Kidney glomerular epithelial cell (primary cell): Measurements from ENCODE around the gene DPYD.

ENCODE experiments used
- DNase-seq: peaks from one replicate; lab custom pipeline; 2025; lab: John Stamatoyannopoulos, UW

DPYD gene

DNA sequence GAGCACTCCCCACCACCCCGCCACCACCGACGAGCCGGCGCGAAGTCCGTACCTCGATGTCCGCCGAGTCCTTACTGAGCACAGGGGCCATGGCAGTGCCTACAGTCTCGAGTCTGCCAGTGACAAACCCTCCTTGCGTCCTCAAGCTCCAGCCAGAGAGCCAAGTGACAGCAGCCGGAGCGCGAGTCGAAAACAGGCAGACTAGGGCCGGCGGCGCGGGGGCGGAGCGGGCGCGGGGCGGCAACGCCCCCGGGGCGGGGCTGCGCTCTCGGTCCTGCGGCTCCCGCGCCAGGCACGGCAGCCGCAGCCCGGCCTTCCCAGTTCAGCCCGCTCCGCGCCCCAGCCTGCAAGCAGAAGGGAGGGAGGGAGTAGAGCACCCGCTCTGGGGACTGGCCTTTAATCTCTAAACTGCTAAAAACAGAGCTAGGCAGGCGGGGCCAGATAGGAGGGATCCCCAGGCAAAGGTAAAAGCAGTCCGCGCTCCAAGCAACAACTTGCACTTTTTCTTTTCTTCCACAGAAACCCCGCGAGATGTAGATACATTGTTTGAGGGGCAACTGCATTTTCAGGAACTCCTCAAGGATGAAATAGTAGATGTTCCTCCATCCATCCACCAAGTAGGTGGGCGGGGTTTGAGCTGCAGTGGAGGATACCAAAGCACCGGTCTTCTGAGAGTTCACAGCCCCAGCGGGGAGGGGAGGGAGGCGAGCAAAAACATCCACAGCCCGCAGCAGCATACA lies at the start of gene DPYD:
Gene DPYD, minus strand, starts transcription at position 203 of the 740 bp plus-strand sequence. Its CDS starts 112 bp downstream, at position 91.
- DNase-seq, result peak; percentile 91

DNA sequence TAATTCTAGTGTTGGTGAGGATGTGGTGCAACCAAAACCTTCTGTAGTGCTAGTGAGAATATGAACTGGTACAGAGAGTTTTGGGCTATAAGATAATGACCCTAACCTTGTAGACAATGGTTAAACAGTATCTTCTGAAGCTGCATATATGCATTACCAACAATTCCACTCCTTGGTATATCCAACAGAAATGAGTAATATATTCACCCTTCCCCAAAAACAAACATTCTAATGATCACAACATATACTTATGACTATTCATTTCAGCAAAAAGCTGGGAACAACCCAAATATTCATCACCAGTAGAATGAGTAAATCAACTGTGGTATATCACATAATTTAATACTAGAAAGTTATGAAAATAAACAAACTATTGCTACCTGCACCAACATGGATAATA lies 39.6 kb upstream of the DPYD start:
- no peak for DNase-seq

DNA sequence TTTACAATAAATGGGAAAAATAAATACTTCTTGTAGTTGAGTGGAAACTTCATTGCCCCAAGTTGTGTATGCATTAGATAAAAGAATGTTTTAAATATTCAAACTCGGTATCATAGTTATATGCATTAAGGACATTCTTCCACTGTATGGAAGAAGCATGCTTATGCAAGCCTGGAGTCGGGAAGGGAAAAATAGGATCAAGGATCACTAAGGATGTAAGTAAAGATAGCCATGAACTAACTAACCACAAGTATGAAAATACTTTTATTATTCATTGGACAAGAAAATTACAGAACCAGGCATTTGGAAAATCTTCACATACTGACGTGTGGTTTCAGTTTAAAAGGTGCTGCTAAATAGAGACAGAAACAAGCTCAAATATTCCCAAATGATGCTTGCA lies 26.9 kb upstream of the DPYD start:
- DNase-seq, result no peak

DNA sequence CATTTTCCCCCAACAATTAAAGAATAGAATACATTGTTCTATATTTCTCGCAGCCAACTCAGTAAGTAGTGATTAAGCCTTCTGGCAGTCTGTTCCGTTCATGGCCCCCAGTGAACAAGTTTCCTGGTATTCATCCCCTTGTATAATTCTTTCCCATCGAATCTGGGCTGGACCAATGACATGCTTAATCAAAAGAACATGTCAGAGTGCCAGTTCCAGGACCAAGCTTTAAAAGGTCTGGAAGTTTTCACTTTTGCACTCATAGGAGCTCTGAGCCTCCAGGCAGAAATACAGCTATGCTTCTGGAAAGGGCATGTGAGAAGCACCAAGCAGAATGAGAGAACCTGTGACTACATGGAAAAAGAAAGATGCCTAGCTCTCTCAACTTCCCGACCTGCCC lies 22.5 kb upstream of the DPYD start:
- no peak for DNase-seq

DNA sequence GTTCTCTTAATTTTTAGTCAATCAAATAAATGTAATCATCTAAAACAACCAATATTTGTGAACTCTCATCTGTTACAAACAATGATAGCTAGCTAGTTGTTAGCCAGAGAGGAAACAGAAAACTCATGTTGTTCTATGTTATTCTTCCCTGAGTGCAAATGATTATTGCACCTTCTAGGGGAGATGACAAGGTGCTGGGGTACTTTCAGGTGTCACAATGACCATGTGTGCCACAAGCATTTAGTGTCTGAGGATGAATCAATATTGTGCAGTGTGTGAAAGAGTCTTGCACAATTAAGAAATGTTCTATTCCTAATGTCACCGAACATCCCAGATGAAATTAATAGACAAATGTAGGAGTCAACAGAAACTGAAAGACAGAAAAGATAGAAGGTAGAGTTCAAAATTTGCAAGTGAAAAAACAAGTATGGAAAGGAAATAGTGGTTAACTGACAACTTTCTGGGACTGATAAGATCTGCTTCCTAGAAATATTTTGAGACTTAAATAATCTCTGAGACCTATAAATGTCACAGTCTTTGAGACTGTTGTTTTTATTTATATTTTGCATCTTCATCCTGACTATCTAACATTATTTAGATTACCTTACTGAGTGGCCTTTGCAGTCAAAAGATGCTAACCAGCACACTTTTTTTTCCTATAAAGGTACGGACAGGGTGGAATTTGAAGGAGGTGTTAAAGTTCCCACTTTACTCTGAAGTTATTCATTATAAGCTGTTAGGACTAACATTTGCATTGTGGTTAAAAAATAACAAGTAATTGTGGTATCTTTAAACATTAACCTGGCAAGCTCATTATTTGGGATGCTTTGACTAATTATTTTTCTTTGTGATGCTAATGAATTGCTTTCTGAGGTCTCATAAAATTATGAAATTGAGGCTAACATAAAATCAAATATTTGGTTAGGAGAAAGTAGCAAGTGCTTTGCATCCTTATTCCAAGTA lies 21.6 kb upstream of the DPYD start:
- no peak for DNase-seq

DNA sequence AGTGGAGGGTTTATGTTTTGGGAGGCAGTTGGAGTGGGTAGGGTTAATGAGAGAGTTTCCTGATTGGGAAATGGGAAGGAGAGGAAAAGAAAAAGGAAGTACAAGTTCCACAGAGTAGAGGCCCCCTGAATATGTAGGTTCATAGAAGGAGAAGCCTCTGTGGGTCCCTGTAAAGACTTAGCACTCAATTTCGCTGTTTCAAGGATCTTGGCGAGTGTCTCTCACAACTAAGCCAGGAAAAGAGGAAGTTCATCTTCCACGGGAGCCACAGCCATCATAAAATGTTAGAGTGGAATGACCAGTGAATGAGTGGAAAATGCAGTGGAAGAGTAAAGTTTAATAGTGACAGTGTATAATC lies 17.4 kb upstream of the DPYD start:
- DNase-seq, result peak; percentile 65

DNA sequence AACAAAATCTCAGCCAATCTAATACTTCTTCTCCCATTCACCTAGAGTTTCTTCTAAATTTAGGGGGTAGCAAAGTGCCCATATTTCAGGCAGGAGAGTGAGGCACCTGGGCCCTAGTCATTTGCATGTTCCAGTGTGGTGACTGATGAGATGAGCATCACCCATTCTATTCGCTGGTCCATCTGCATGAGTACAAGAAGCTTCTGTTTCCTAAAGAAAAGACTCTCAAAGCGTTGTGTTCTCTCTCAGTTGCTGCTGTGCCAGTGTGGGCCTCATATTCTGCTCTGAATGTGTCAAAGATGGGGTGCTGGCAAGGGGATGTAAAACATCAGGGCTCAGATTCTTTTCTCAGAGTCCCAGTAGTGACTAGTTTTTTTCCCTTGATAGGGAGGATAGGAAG lies 16.1 kb upstream of the DPYD start:
- DNase-seq, result no peak

DNA sequence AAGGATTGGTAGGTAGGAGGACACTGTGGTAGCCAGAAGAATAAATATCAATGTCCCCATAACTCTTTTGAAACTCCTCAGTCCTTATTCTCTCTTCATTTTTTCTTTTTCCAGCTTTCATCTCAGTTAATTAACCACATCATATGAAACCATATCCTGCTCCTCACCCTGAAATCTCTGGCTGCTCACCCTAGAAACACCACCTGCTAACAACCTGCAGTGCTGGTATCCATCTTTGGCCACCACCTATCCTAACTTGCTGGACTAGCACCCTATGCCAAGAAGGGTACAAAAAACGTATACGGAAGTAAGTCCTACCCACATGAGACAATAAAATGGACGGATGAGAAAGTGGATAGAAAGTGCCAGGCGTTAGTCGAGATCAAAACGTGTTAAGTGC lies 13.7 kb upstream of the DPYD start:
- DNase-seq, result no peak

DNA sequence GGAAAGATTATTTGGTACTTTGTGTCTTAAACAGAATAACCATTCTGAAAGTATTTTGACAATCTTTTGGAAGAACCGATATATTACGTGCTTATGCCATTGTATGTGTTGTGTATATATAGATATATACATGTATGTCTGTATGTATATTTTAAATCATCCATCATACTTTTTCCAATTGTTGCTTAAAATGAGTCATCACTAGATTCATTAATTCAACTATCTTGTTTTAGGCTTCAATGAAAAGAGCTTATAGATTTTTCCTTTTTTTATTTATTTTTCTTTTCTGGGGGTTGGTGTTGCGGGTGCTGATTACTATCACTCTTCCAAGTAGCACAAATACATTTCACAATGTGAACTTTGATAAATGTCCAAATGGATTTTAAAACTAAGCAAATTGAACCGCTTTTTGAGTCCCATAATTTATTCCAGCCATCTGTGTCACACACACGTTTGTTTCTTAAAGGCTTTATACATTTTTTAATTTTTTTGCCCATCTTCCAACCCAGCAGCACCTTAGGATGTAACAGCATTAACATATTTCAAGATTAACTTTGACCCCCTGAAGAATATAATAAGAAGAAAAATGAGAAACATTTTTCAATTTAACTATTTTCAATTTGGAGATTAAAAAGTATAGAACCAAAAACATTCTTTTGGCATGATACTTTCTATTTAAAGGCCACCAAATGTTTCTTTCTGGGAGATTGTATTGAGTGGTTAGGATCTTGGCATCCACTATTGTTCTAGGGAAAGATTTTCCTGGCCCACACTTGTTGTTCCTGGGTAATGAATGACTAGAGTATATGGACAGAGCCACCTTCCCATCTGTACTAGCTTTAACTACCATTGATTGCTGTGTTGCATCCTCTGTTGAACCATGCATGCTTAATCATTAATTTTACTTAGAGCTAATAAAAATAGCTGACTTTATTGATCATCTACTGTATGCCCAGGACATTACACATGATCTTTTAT lies 9.3 kb upstream of the DPYD start:
- peak; percentile 19 for DNase-seq

DNA sequence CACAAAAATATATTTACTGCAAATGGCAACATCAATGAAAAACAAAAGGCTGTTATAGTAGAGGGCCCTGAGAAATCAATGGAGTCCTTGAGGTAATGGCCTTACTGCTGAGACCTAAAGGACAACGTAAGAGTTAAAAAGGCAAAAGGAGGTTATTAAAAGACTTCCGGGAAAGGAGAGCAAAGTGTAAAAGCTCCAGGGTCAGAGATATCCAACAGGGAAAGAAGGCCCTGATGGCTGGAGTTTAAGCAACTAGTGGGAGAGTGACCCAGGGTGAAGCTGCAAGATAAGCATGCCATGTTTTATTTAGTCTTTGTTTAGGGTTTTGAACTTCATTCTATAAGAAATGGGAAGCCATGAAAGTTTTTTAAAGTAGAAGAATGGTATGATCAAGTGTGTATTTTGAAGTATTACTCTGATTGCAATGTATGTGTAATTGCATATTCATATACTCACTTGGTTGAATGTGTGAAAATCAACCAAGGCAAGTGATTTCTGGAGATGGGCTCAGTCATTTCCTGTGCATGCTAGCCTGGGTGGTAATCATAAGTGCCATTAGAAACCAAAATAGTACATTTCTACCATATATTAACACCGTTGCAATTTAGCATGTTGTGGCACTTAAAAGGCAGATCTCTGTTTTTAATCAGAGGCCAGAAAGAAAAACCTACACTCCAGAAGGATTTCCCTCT lies 5.3 kb upstream of the DPYD start:
- no peak for DNase-seq

DNA sequence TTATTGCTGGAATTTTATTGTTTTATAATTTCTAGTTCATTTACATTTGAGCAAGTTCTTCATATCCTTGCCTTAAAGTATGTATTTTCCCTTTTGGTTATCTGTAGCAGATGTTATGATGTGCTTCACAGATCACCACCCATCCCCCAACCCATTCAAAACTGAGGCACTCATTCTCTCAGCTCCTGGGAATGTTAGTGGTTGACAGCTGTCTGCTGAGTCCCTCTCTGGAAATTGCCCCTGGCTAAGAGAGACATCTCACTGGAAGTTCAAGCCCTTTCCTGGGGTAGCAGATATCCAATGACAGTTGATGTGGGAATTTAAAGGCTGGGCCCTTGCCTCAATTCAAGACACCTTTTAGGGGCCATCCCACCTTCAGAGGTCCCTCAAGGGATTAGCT lies 4.3 kb upstream of the DPYD start:
- no peak for DNase-seq

DNA sequence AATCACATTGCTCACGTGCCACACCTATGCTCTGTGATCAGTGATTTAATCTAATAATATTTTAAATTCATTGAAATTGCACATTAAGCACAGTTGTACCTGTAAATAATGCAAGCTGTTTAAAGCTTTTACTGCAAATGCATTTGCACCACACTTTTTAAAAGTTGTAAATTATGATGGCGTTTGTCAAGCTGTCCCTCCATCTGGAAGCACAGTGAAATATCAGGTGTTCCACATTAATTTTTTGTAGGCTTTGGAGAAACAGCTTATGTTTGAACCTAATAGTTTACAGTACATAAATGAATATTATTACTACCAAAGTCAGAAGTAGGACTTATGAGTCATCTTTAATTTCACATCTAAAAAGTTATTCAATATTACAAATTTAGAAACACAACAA lies 3.0 kb upstream of the DPYD start:
- no peak for DNase-seq

DNA sequence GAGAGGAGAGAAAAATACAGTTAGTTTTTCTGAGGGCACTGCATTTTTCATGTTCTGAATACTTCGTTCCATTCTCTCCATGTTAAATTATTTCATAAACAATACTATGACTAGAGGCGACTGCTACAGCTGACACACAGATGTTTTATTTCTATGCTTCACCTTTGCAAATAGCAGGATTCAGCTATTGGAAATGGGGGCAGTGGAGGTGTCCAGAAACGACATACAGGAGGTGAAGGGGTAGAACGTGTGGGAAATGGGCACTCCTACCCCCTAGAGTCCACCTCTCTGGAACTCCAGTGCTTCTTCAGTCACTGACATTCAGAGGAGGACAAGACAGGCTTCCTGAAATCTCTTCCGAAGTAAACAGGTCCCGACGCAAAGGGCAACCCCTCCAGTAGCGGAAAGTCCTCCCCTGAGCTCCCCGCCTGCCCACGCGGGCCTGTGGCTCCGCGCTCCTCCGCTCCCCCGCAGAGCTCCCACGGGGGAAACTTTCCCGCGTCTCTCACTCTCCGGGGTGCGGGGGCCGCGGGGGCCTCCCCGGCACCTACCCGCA lies 480 bp downstream of the DPYD start:
- no peak for DNase-seq

DNA sequence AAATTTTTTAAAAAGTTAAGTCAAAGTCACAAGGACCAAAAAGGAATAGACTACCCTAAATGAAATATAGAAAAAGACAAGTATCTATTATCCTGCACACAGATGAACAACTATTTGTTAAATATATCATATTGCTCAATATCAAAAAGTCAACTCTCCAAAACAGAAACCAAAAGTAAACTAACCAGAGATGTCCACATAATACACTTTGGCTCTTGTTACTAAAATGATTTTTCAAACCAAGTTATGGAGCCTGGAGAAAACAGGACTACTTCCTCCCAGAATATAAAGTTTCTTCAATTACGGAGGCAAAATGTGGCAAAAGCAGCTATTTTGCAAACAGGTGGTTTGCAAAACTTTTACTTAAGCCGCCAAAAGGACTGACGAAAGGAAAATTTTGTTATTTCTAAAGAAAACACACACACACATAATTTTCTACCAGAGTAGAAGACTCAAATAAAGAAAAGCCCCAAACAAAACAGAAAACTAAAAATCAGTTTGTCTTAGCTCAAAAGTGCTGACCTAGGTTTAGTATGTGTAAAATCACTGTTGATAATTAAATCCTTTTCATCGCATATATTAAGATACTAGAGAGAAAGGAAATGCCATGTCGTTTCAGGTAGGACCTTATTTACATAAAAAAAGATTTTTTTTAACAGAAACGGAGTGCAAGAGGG lies 1.1 kb downstream of the DPYD start:
- no peak for DNase-seq

DNA sequence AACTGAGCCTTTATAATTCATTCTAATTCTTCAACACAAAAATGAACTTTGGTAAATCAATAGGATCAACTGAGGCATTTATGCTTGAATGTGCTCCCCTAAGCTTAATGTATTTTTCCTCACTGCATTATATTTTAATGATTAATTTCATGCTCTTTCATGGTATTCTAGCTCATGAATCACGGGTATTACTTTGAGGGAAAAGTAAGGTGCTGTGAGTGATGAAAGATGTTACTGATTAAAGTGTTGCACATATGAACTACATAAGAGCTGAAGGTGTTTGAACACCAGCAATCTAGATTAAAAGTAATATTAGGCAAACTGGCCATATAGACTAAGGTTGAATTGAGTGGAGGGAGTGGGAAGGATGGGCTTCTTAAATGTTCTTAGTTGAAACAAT lies 1.9 kb downstream of the DPYD start:
- DNase-seq, result no peak

DNA sequence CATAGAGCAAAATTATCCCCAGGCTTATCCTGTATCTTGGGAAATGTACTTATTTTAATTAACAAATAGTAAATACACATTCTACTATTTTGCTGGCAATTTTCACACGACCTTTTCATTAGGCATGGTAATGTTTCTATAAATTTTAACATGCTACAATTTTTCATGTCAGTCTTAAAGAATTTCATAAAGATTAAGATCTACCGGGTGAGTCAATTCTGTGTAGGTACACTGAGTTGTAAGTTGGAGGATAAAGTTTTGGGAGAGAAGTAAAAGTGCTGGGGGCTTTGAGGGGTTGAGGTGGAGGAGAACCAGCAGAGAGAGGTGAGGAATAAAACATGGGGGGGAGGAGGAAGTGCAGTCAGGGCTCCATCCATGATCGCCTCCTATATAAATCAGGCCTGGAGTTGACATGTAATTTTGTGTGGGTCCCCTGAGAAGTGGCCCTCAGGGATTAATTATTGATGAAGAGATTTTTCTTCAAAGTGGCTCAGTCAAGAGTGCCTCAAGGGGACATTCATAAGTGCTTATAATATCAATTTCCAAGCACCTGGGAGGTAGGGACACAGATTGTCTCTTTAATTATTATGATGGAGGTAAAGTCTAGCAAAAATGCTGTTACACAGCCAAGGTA lies 7.2 kb downstream of the DPYD start:
- DNase-seq, result no peak

DNA sequence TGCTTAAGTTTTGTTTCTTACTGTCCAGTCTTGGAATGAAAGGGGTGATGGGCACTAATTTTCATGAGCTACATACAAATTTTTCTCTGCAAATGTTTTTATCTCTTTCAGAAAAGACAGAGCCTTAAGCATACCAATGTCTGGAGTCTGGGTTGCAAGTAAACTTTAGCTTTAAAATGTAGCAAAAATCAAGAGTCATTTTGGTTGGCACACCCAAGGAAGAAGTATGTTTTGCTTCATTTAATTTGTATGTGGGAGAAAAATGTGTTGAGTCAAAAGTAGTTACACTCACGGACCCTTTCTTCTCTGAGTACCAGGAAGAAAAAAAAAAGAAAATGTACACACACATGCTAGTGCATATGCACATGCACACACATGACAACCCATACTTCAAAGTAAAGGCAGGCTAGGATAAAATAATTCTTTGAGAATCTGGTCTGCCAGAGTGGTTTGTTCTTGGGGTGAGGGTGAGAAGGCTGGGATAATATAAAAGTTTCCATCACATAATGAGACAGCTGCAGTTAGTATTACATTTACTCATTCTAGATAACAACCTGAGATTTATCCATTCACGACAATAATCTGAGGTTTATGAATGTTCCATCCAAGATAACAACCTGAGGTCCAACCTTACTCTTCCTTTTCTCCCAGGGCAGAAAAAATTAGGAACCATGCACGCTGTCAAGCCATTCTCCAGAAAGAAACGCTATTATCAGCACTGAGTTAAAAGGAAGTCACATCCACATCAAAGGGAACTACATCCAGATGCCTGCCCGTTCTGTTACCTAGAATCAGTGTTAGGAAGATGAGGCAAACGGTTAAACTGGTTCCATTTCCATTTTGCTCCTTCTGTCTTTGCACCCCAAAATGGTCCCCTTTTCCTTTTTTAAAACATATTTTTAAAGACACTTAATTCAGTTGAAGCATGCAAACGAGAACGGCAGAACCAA lies 9.3 kb downstream of the DPYD start:
- DNase-seq, result no peak

DNA sequence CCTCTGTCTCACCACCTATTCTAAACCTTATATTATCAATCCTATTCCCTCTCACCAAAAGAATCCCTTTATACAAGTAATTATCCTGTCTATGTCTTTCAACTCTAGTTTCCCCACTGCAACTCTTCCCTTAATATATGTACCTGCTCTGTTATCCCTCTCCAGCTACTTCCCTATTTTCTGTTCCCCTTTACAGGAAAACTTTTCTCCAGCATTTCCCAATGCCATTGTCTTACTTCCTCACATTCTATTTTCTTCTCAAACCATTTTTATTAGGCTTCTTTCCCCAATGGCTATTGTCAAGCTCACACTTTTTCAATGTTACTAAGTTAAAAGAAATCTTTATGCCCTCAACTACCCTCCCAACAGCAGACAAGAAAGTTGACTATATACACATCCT lies 11.6 kb downstream of the DPYD start:
- no peak for DNase-seq

DNA sequence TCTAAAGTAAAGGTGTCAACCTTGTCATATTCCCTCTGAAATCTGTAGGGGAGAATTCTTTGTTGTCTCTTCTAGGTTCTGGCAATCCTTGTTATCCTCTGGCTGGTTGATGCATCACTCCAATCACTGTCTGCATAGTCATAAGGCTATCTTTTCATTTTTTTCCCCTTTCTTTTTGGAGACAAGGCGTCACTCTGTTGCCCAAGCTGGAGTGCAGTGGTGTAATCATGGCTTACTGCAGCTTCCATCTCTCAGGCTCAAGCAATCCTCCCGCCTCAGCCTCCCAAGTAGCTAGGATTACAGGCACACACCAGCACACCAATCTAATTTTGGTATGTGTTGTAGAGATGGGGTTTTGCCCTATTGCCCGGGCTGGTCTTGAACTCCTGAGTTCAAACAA lies 12.9 kb downstream of the DPYD start:
- DNase-seq, result no peak
